H1 (cell line): ENCODE results near the gene TRAPPC12. TPM values are rescaled to one million over a fixed set of nuclear protein-coding genes. Genes with fewer than 3 reads are reported as not detected.

Experiments used
- BCL11A ChIP-seq, 2 experiments: IDR thresholded peaks; one replicate each; pipeline ENCODE4 v1.6.1; 2011; ENCODE audit warnings: low read depth in 2 of 2, low read length in 2 of 2, mild to moderate bottlenecking in 2 of 2
- EP300 ChIP-seq, 2 experiments: IDR thresholded peaks; 1 replicate in 1 of 2; 2 replicates in 1 of 2; pipeline ENCODE4 v1.6.1; 2011 to 2012; ENCODE audit warnings: low read depth in 2 of 2, low read length in 2 of 2, mild to moderate bottlenecking in 2 of 2, borderline replicate concordance in 1 of 2, inconsistent platforms in 1 of 2, moderate library complexity in 1 of 2
- HDAC6 ChIP-seq: IDR thresholded peaks from one replicate; pipeline ENCODE4 v1.7.1; 2012; ENCODE audit warnings: low read depth, mild to moderate bottlenecking, inconsistent platforms, low read length, moderate library complexity
- JUND ChIP-seq: IDR thresholded peaks from 2 replicates; pipeline ENCODE4 v1.6.1; 2011; ENCODE audit warnings: mild to moderate bottlenecking, improper control_type of control experiment, low read length
- KDM5A ChIP-seq: fragments of 200-600 bp; IDR thresholded peaks from 2 replicates; pipeline ENCODE4 v1.7.1; 2012; ENCODE audit warnings: mild to moderate bottlenecking, low read length, inconsistent platforms, mixed read lengths
- PHF8 ChIP-seq: fragments of 200-600 bp; sonication (generic); conservative IDR thresholded peaks from 2 replicates; pipeline ENCODE4 v1.7.1; 2012; ENCODE audit warnings: low read depth, mild to moderate bottlenecking, inconsistent platforms, low read length, moderate library complexity
- POU5F1 ChIP-seq: IDR thresholded peaks from 2 replicates; pipeline ENCODE4 v1.6.1; 2011; ENCODE audit warnings: low read depth, mild to moderate bottlenecking, low read length, moderate library complexity
- SIN3A ChIP-seq, 2 experiments: IDR thresholded peaks in 1 of 2; conservative IDR thresholded peaks in 1 of 2; 2 replicates each; pipeline ENCODE4 v1.6.1; 2011 to 2012; ENCODE audit warnings: low read length in 2 of 2, improper control_type of control experiment in 1 of 2, low read depth in 1 of 2, mild to moderate bottlenecking in 1 of 2
- polyA plus RNA-seq, 7 experiments: library from polyadenylated mRNA; depleted of rRNA in 3 of 7; stranded (reverse) in 5 of 7; unstranded in 2 of 7; fragments of >200 nt in 5 of 7; fragments of 200-250 nt in 2 of 7; gene quantifications; 1 replicate in 5 of 7; 2 replicates in 1 of 7; 4 replicates in 1 of 7; pipeline versions ENCODE4 v1.2.1 to v1.2.3, GENCODE V29; 2011 to 2013; ENCODE audit warnings: missing spikeins in 2 of 7, mixed read lengths in 2 of 7
- total RNA-seq: library from RNA; stranded (reverse); fragmentation: NEBNext Ultra II Directional; extraction: Animal tissue kit (Norgen Biotek cat#: 25700); gene quantifications from 2 replicates; pipeline ENCODE4 v1.2.1, GENCODE V29; 2021

The TRAPPC12 gene
- total and polyA plus RNA-seq, 2 of the 8 experiments (the other 6 are each of a cell fraction or from before 2014, with no cell fraction given): 35.0 to 67.3 TPM

- TF ChIP-seq EP300 (IDR thresholded peaks at IDR 0.05; ENCODE audit: borderline replicate concordance in 1 of 2, low read depth in 2 of 2, low read length in 2 of 2) (no peak), POU5F1 (no peak), JUND (no peak), KDM5A (no peak), PHF8 (no peak), HDAC6 (no peak), BCL11A (IDR thresholded peaks at IDR 0.05; ENCODE audit: low read depth in 2 of 2, low read length in 2 of 2) (no peak), SIN3A (conservative IDR thresholded peaks at IDR 0.05 in 1 of 2, IDR thresholded peaks at IDR 0.05 in 1 of 2; ENCODE audit: low read depth in 1 of 2, low read length in 2 of 2) (no peak)
Observed at GRCh38 chr2:3485166-3485565, 105.7 kb downstream of the TRAPPC12 start (continued).
